ENCODE measurements around the gene NLK.
"Not testable (repeated sequence)": the region's sequence is repeated elsewhere in the genome, so short reads cannot be mapped to it uniquely, and the experiment has no call there.

NLK gene

DNA sequence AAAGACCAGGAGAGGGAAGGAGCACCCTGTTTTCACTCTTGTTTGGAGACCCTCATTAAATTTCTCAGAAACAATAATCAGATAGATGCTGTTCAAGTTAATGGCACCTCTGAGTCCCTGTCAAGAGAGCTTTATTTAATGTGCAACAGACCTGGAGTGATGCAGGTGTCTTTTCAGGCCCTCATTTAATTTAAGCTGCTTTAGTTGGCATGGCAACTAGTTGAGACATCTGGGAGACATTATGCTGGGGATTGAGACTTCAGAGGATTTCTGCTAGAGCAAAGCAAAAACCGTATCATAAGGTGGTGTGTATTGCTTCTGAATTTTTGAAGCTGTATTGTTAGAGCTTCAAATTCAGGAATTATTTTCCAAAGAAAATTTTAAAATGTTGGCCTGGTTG is 108.5 kb downstream of the NLK start:
- TF ChIP-seq, protein P1, sequence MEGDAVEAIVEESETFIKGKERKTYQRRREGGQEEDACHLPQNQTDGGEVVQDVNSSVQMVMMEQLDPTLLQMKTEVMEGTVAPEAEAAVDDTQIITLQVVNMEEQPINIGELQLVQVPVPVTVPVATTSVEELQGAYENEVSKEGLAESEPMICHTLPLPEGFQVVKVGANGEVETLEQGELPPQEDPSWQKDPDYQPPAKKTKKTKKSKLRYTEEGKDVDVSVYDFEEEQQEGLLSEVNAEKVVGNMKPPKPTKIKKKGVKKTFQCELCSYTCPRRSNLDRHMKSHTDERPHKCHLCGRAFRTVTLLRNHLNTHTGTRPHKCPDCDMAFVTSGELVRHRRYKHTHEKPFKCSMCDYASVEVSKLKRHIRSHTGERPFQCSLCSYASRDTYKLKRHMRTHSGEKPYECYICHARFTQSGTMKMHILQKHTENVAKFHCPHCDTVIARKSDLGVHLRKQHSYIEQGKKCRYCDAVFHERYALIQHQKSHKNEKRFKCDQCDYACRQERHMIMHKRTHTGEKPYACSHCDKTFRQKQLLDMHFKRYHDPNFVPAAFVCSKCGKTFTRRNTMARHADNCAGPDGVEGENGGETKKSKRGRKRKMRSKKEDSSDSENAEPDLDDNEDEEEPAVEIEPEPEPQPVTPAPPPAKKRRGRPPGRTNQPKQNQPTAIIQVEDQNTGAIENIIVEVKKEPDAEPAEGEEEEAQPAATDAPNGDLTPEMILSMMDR (IDR thresholded peaks at IDR 0.05; ENCODE audit: insufficient read depth, low read length, missing control alignments), result no peak
- DNase-seq (ENCODE audit: low read depth, low spot score), result no peak
- no peak overlapping the region for H3K4me3 ChIP-seq (ENCODE audit: low read depth, low read length)
- ChIA-PET POLR2A (no interaction called here), CTCF (no interaction called here)

DNA sequence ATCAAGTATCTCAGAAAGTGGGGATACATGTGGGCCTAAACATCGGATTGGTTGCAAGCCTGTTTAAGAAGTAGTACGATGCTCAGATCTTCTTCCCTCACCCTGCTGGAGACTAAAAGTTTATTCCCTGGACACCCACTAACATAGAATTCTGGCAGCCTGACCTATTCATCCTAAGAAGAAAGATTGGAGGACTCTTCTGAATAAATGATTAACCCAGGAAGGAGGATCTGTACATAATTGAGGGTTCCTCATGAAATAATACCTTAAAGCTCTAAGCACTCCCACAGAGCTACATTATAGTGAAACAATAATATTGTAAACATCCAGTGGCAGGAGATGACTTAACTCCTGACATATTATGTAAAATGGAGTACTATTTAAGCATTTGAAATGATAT is 111.7 kb downstream of the NLK start:
- DNase-seq (ENCODE audit: low read depth, low spot score), result no peak
- CTCF ChIA-PET, result no interaction called here
- POLR2A ChIA-PET, result no interaction called here
- TF ChIP-seq, protein P1 (IDR thresholded peaks at IDR 0.05; ENCODE audit: insufficient read depth, low read length, missing control alignments), result no peak
- H3K4me3 ChIP-seq (ENCODE audit: low read depth, low read length), result no peak overlapping the region

DNA sequence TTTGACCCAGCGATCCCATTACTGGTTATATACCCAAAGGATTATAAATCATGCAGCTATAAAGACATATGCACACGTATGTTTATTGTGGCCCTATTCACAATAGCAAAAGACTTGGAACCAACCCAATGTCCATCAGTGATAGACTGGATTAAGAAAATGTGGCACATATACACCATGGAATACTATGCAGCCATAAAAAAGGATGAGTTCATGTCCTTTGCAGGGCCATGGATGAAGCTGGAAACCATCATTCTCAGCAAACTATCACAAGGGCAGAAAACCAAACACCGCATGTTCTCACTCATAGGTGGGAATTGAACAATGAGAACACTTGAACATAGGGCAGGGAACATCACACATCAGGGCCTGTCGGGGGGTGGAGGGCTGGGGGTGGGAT is 112.9 kb downstream of the NLK start:
- H3K4me3 ChIP-seq (ENCODE audit: low read depth, low read length); POLR2A ChIA-PET; DNase-seq (ENCODE audit: low read depth, low spot score); CTCF ChIA-PET: not testable (repeated sequence)

DNA sequence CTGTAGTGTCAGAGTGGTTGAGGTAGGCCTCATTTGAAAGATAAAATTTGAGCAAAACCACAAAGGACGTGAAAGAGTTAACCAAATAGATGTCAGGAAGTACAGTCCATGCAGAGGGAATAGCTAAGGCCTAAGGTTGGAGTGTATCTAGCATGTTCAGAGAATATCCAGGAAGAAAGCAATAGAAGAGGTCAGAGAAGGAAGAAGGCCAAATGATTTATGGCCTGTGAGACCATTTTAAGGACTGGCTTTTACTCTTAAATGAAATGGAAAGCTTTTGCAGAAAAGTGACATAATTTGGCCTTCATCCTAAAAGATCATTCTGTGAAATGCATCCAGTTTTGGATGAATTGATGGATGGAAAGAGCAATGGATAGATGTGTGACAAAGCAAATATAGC is 116.5 kb downstream of the NLK start:
- no peak overlapping the region for H3K4me3 ChIP-seq (ENCODE audit: low read depth, low read length)
- no peak for DNase-seq (ENCODE audit: low read depth, low spot score)
- TF ChIP-seq, protein P1 (IDR thresholded peaks at IDR 0.05; ENCODE audit: insufficient read depth, low read length, missing control alignments), result no peak
- ChIA-PET POLR2A (no interaction called here), CTCF (no interaction called here)

DNA sequence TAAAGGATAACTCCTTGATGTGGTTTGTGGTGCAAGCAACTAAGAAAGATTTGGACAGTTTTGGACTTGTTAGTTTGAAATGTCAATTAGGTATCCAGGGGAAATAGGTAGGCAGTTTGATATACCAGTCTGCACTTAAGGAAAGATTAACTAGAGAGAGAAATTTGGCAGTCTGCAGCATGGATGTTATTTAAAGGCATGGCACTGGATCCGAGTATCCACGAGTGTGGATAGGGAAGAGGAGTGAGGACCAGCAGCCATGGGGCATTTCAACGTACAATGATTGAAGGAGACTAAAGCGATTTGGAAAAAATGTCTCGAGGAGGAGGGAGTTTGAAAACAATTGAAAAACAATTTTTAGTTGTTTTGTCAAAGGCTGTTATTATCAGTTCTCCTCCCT is 117.4 kb downstream of the NLK start:
- TF ChIP-seq, protein P1 (IDR thresholded peaks at IDR 0.05; ENCODE audit: insufficient read depth, low read length, missing control alignments), result no peak
- no peak for DNase-seq (ENCODE audit: low read depth, low spot score)
- no peak overlapping the region for H3K4me3 ChIP-seq (ENCODE audit: low read depth, low read length)
- ChIA-PET CTCF (no interaction called here), POLR2A (no interaction called here)

DNA sequence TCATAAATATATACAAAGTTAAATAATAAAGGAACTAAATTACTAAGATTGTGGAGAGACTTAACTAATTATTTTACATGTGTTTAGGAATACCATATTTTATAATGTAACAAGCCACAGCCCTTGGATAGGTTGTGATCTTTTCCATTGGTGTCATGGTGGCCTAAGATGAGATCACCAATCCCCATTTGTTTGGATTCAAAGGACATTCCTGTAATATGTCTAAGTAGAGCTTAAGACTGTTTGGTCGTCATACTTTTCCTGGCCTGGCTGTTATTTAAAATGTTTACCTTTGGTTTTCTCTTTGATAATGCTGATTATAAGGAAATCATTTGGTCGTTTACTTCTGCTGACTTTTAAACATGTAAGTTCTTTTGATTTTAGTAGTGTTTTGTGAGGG is 118.1 kb downstream of the NLK start:
- ChIA-PET POLR2A (no interaction called here), CTCF (interaction anchor here (1.6 kb wide), 1 partner anchor 11 kb away, joined by 3 read pairs; no protein-coding TSS in a partner anchor)
- no peak for DNase-seq (ENCODE audit: low read depth, low spot score)
- no peak overlapping the region for H3K4me3 ChIP-seq (ENCODE audit: low read depth, low read length)
- TF ChIP-seq, protein P1 (IDR thresholded peaks at IDR 0.05; ENCODE audit: insufficient read depth, low read length, missing control alignments), result no peak

DNA sequence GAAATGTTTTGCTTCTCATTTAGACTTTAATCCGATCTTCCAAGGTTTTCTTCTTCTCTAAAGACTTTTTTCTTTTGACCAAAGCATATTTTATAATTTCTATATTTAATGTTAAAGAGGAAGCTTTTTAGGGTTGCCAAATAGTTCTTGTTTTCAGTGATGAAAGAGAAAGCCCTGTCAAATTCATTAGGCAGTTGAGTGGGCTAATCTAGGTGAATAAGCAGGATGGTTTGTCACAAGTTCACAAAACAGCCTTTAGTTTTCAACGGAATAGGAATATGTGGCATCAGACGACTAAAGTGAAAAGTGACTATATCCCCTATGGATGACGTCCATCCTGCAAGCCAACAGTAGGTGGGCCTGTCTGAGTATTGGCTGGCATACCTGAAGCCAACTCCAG is 118.8 kb downstream of the NLK start:
- DNase-seq (ENCODE audit: low read depth, low spot score), result no peak
- CTCF ChIA-PET, result interaction anchor here (1.6 kb wide), 1 partner anchor 12 kb away, joined by 3 read pairs; no protein-coding TSS in a partner anchor
- POLR2A ChIA-PET, result no interaction called here
- TF ChIP-seq, protein P1 (IDR thresholded peaks at IDR 0.05; ENCODE audit: insufficient read depth, low read length, missing control alignments), result no peak
- H3K4me3 ChIP-seq (ENCODE audit: low read depth, low read length), result no peak overlapping the region
